HG03103 (cell line): ENCODE measurements around the gene PLD1.

Source experiments
- ATAC-seq: cut with Tn5 transposase; IDR thresholded peaks from one replicate; pipeline ENCODE4 v1.9.1; 2021; ENCODE audit warnings: low read depth; ENCODE audit not compliant: unreplicated experiment

The PLD1 gene

DNA sequence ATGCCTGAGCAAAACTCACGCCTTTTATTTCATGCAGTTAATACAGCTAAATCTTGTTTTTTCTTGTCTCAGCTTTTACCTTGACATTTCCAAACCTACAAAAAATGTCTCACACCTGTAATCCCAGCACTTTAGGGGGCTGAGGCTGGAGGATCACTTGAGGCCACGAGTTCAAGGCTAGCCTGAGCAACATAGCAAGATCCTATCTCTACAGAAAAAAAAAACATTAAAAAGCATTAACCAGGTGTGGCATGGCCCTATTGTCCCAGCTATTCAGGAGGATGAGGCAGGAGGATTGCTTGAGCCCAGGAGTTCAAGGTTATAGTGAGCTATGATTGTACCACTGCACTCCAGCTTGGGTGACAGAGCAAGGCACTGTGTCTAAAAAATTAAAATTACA is 29.0 kb upstream of the PLD1 start:
- ATAC-seq, result no peak

DNA sequence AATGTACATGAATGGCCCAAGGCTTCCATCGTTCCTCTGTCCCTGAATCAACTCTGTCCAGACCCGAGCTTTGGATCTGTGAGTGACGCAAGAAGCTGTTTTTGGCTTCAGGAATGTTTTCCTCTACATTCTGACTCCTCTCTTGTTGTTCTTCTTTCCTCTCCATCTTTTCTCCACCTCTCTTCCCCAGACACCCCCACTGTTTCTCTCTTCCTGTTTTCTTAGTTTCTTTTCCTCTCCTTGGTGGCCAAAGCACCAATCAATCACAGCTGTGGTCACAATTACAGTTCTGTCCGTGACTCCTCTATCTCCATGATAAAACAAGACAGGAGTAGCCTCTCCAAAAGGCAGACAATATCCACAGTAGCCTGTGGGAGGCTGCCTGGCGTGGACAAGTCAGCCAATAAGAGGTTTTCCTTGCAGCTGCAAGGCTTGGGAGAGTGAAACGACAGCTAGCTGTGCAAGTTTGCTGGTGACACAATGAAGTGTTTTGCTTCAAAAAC is 28.0 kb upstream of the PLD1 start:
- no peak for ATAC-seq

DNA sequence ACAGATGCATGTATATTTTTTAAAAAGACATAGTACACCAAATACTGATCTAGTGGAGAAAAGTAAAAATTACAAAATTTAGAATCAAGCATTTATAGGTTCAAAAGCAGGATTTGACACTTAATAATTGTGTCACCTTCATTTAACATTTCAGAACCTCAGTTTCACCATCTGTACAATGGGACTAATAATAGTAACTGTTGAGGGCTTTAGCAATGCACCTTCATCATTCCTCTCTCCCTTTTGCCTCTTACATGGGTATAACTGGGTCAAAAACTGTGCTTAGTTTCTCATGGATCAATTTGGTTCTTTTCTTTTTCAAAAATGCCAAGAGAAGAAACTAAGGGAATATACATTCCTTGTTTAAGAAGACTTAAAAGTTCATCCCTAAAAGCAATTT is 27.4 kb upstream of the PLD1 start:
- ATAC-seq, result no peak

DNA sequence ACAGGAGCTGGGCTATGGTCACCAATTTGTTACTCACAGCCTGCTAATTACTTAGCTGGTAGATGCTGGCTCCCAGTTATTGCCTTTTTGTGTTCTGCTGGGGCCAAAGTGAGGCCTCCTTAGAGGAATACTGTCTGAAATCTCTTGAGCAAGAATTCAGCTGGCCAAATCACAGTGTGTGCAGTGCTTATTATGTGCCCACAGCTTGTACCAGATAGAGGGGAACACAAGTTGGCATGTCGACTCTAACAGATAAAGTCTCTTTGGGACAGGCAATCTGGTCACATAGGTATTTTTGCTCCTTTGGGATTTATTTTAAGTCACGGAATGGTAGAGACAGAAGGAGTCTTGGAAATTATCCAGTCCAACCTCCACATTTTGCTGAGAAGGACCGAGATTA is 26.6 kb upstream of the PLD1 start:
- no peak for ATAC-seq

DNA sequence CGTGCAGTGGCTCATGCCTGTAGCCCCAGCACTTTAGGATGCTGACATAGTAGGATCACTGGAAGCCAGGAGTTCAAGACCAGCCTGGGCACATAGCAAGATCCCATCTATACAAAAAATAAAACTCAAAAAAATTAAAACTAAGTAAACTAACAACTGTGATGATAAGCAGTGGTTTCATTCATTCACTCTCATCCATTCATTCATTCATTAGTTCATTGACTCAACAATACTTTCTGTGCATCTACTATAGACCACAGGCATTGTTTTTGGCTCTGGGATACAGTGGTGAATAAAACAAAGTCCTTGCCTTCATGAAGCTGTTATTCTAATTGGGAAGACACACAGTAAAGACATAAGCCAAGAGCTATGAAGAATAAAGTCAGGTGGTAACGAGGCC is 25.3 kb upstream of the PLD1 start:
- no peak for ATAC-seq

DNA sequence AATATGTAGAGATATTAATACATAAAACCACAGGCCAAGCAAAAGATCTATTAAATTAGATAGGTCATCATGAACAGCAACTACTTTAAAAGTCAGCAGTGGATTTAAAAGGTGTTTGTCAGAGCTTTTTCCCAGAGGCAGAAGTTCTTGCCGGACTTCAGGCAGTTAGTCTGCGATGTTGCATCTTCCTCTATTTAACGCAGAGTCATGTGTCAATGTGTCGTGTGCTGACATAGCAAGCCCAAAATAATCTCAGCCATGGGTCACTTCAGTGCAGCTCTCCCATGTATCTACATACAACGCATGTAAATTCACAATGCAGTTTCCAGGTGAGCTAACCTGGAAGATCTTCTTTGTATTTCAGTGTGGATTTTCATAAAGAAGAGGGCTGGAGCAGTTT is 24.8 kb upstream of the PLD1 start:
- no peak for ATAC-seq

DNA sequence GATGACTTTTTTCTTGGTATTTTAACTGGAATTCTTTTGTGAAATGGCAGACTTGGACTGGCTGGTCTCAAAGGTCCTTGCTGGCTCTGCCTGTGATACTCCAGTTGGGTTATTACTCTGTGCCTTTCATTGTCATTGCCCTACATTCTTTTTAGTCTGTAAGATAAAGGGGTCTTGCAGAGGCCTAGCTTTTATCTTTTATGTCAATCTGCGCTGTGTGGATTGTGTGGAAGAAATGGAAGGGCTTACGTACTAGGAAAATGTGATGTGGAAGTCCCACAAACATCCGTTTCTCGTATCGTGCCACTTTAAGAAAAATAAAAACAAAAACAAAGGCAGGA is 24.1 kb upstream of the PLD1 start:
- ATAC-seq, result no peak

DNA sequence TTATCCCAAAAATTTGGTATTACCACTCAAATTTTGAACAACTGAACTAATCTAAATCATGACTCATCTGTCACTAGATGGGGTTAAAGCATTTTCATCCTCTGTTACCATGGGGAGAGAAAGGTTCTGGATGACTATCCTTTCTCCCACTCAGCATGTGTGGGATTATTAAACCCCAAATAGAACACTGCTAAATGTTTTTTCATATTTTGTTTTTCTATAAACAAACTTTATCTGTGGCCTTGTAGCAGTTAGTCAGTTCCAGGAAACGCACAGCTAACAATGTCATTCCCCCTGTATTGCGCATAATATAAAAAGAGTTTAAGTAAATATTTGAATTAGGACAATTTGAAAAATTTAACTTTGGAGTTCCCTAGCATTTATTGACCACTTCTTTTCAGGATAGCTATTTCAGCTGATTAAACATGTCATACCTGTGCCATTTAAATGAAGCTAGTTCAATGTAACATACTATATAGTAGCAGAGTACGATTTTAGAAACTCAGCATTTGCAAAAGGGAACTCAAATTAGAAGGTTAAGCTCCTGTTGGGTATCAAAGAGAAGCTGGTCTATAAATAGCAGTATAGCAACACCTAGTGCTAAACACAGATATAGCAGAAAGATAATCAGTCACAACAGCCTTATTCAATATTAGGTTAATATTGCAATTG is 23.6 kb upstream of the PLD1 start:
- peak; percentile 67 for ATAC-seq

DNA sequence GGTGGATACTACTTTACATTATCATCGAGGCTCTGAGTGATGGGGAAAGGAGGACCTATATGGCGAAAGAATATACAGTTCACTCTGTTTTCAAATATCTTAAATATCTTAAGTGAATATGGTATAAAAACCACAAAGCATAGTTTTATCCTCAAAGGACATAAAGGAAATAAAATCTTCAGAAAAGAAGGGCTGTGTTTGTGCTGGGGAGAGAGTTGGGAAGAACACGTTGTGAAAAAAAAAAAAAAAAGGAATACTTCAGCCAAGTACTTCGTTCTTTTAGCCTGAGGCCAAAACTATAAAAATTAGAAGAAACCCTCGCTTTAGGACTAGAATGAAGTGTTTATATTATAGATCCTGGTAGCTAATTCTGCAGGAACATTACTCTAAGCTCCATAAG is 22.7 kb upstream of the PLD1 start:
- no peak for ATAC-seq

DNA sequence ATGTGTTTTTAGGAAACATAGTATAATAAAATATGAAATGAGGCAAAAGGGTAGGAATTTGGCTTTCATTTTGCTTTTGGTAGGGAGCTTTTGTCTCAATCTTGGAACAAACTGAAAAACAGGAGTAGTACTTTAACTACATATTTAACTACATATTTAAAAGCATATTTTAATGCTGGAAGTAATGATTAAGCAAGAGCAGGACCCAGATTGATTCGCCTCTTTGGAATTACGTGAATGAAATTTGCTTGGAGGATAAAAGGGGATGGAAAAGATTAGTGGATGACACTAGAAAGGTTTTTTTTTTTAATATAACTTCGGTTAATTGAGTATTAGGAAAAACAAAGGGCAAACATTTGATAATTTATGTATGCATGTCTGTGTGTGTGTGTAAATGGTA is 21.7 kb upstream of the PLD1 start:
- no peak for ATAC-seq

DNA sequence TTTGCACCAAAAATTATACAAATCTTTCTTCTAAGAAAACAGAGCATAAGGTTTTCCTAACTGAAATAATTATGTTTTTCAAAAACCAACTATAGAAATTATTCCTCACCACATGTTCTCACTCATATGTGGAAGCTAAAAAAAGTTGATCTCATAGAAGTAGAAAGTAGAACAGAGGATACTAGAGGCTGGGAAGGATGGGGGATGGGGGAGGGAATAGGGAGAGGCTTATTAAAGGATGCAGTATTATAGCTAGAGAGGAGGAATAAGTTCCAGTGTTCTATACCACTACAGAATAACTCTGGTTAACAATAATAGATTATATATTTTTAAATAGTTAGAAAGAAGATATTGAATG is 20.2 kb upstream of the PLD1 start:
- ATAC-seq, result no peak

DNA sequence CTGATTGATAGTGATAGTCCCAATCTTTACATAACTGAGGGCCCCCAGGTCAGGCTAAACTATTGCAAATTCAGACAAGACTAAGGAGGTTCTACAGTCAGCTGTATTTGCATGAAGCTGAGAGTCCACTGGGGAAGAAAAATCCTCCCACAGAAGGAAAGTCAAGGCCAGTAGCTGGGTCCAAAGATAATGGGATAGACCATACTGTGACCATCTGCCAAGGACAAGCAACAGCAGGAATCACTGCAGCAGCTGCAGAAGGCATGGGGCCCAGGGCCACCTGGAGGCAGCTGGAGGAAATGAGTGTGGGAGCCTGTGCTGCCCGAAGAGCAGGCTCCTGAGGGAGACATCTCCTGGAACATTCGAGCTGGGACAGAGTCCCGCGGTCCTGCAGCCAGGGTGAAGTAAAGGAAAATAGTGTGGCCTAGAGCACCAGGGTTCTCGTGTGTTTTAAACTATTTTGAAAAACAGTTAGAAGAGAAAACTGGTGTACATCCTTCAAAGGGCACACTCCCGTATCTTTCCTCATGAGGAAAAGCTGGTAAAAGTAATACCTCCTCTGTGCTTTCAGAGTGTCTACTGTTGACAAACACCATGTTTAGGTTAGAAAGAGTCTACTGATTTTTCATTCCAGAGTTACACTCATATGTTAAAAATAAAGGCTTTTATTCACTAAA is 19.7 kb upstream of the PLD1 start:
- ATAC-seq, result peak; percentile 69

DNA sequence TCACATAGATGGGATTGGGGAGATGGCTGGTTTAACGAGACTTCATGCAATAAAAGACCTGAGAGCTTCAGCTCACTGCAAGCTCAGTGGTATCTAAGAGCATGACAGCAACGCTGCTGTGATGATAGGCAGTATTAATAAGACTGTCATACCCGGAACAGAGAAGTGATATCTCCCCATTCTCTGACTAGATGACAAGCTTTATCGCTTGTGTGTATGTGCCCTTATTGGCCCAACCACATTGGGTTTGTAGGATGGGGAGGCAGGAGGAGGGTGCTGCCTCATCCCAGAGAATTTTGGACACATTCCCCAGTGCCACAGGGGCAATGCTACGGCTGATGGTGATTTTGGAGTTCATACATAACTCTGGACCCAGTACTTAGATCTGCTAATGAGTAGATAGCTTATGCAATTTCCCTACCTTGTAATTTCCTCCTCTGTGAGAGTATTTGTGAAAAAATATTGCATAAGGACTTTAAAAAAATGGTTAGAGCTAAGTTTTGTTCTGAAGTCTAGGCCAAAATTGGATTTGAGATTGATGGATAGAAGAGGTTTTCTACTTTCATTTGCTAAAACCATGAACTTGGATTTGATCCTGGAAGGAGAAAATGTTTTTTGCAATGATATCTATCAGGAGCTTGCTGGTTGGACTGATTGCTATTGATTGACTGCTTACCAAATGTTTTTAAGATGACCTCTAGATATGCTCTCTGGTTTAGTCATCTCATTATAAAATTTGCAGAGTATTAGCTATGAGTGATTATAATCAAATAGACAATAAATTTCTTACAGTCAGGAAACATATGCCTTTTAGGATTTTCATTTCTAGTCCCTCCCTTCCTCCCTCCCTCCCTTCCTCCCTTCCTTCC is 18.9 kb upstream of the PLD1 start:
- ATAC-seq, result no peak

DNA sequence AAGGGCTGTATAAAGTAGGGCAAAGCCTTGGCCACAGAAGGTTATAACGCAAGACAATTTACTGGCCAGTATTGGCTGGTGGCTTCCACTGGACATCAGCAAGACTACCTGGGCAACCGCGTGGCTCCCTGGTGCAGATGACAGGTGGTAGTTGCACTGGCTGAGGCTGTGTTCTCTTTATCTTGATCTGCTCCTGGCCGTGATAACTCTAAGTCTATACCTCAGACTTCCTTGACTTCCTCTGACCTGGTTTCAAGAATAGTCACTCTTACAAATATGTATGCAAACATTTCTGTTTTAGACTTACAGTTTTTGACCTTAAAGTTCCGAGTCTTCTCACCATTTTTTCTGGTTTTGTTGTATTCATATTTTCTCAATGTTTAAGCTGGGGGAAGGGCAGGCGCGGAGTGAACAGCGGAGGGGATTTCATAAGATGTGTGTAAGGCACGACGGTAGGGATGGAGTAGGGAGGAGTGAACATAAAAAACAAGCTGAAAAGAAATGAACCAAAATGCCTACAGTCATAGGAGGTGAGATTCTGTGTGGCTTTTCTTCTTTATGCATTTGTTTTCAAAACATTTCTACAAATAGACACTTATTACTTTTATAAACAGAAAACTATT is 17.7 kb upstream of the PLD1 start:
- no peak for ATAC-seq

DNA sequence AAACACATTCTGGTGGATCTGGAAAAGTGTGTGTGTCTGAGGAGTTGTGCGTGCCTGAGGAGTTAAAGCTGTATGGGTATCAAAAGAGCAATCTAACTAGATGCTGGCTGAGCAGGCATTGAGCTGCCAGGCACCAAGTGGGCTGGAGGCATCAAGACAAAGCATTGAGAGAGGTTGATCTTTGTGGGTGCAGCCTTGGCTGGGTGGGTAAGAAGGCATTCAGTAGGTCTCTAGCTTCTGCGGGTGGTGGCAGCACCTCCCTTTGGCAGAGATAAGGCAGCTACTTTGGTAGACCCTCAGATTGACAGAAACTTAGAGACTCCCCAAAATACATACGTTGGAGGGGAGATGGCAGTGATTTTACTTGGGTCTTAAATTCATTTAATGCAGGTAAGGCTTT is 17.1 kb upstream of the PLD1 start:
- no peak for ATAC-seq

DNA sequence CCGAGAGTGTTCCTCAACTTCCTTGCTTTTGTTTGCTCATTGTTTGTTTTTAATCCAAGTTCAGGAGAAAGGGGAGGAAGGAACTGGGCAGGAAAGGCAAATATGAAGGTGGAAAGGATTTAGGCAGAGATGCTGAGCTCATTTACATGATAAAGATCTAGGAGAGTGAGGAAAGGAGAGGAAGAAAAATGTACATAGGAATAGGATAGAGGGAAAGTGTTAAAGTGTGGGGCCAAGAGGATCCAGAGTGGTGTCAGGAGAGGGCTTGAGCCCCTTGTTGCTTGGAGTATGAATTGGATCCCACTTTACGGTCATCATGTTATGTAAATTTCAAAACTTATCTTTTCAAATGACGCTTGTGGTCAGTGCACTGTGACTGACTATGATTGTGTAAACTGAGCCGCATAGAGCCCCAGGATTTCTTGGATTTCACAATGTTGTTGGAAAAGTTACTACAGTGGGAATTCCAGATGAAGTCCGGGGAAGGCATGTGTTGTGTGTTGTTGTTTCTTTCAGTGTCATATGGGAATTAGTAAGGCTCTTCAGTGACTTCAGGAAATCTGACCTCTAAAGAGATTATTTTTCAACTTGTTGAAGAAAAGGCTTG is 15.0 kb upstream of the PLD1 start:
- ATAC-seq, result no peak

DNA sequence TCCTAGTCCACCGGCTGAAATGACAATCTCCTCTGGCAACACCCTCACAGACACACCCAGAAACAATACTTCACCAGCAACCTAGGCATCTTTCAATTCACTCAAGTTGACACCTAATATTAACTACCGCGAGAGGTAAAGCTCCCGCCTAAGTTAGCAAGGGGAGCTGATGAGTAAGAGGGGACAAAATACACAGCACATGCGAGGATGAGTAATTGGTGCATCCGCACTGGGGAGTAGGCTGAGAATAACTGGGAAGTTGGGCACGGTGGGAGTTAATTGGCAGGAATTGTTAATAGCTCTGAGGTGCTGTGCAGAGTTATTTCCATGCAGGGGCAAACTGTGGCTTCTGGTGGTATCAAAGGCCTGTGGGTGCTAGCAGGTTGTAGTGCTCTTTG is 14.5 kb upstream of the PLD1 start:
- ATAC-seq, result no peak

DNA sequence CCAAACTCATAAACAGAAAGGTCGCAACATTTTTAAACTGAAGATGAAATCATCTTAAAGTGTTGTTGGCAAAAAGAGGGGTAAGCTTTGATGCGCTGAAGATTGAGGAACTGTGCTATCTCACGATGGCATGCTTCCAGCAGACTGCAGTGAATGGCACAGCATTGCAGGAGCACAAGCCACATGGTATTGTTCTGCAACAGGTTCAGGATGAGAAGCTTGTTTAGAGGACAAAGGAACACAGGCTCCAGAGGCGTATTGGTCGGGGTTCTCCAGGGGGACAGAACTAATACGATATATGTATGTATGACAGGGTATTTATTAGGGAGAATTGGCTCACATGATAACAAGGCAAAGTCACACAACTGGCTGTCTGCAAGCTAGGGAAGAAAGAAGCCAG is 13.8 kb upstream of the PLD1 start:
- no peak for ATAC-seq

DNA sequence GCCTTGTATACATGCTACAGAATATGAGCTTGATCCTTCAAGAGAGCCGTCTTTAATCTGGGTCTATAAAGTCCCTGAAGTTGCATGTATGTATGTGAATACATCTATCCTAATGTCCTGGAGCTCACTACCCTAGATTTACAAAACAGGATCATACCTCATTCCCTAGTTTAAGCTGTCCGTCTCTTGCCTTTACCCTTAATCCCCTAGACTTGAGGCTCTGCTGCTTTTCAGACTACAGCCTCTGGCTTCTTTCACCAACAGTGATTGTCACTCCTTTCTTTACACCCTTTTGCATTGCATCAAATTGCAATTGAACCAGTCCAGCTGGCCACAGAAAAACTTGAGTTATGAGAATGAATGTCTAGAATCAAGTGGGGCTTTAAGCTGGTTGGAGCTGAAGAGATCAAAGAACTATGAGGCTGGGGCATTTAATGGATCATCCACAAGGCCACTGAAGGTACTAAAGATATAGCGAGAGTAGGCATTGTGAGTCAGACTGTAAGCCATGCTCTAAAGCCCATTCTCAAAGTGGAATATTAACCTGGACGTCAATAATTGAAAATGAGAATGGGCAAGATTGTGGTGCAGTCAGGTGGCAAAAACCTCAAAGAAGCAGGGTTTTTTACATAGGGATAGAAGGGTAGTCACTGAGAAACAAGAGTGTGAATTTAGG is 12.3 kb upstream of the PLD1 start:
- no peak for ATAC-seq

DNA sequence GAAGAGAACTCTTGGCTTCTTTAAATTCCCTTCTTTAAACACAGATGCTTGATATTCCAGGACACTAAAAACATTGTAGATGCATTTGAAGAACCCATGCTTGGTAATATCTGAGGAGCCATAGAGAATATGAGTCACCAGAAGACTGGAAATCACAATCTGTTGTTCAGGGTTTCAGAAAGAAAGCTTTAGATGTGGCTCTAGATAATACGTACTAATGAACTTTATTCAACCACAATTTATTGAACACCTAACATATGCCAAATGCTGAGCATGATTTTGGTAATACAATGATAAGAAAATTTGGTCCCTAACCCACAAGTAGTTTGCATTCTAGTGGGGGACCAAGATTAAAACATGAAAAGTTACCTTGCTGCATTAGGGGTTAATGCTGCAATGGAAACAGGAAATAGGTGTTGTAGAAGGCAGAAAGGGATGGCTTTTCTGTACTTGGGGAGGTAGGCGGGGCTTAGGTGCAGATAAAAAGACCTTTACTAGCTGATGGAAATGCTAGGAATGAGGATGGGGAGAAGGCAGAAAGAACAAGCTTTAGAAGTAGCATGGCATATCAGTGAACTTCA is 11.6 kb upstream of the PLD1 start:
- no peak for ATAC-seq
